Upper lobe of left lung (tissue), 4 donors: Measurements from ENCODE around the gene RHOF.

ENCODE experiments used
- CTCF ChIP-seq, 6 experiments: fragments of 450-650 bp in 4 of 6; fragments of 200-600 bp in 2 of 6; sonication (generic) in 2 of 6; IDR thresholded peaks; one replicate each; pipeline ENCODE4 v1.5.1; 2016 to 2019; ENCODE audit warnings: antibody characterized with exemption in 6 of 6
- EP300 ChIP-seq, 4 donors: sonication (generic); formaldehyde crosslinking; IDR thresholded peaks; one replicate each; pipeline ENCODE4 v1.5.1; 2017; ENCODE audit warnings: antibody characterized with exemption in 4 of 4, control low read depth in 2 of 4
- POLR2A ChIP-seq, 4 donors: fragments of 450-650 bp; IDR thresholded peaks; one replicate each; pipeline ENCODE4 v1.5.1; 2016 to 2017; ENCODE audit warnings: antibody characterized with exemption in 4 of 4, mild to moderate bottlenecking in 2 of 4
- POLR2AphosphoS5 ChIP-seq, 2 donors: sonication (generic); formaldehyde crosslinking; IDR thresholded peaks; one replicate each; pipeline ENCODE4 v1.5.1; 2017; ENCODE audit warnings: antibody characterized with exemption in 2 of 2

- no peak for TF ChIP-seq POLR2A (IDR thresholded peaks at IDR 0.05)
- no peak for TF ChIP-seq EP300 (IDR thresholded peaks at IDR 0.05)
- no peak for TF ChIP-seq CTCF (IDR thresholded peaks at IDR 0.05)
- no peak for TF ChIP-seq POLR2AphosphoS5 (IDR thresholded peaks at IDR 0.05)
Measured at GRCh38 chr12:121780429-121780828, 13.1 kb downstream of the RHOF start.
